GM12874 (cell line): ENCODE data around the gene HOGA1.

Source experiments
- CTCF ChIP-seq: IDR thresholded peaks from 2 replicates; pipeline ENCODE4 v1.5.1; 2011; ENCODE audit warnings: low read depth, mild to moderate bottlenecking, control low read depth, low read length, moderate library complexity; ENCODE audit not compliant: insufficient read depth

HOGA1 gene

GRCh38 chr10:97540669-97541500 lies 43.3 kb upstream of the HOGA1 start:
- TF ChIP-seq CTCF, result no peak

DNA sequence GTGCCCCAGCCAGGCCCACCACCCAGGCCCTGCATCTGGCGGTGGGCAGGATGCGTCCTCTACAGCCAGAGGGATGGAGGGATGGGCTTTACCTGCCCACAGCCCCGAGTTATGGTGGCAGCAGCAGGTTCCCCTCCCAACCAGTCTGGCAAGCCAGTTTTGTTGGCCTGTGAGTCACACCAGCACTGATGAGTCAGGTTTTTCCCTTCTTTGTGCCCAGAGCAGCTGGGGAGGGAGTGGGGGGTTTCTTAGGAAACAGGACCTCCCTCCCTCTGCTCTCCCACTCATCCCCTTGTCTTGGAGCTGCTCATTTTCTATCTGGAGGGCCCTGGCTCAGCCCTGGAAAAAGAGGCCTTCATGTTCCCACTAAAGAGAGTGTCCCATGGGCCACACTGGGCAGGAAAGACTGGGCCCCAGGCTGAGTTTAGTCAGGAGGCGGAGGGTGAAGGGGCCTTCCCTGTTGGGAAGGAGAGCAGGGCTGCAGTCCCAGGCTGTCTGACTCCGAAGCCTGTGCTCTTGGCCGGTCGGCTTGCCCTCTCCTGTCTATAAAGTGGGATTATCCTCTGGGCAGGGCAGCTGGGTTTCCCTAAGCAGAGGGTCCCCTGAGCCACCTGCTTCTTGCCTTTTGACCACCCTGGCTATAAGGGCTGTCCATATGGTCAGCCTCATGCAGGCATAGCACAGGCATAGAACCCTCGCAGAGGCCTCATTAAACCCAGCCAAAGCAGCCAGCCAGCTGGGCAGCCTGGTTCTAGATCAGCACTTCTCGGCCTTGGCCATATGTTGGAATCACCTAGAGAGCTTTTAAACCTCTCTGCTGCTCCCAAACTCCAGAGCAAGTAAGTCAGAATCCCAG lies 41.8 kb upstream of the HOGA1 start:
- TF ChIP-seq CTCF, result no peak

DNA sequence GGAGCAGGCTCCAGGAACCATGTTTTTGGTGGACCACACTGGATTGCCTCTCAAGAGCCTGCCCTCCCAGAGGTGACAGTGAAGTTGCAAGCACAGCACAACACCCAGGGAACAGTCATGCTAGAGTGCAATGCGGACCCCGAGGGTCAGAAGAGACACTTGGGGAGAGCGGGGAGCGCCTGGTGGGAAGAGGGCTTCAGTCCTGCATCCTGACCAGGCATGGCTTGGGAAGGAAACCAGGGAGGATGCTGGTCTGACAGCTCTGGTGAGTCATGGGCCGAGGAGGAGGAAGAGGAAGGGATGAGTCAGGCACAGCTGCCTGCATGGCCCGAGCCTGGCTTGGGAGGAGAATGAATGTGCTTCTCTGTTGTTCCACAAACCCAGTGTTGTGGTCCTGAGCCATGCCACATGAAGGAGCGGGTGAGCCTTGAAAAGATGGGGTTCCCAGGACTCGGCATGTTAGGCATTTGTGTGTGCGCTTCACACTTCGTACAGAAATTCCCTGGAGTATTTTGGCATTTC lies 41.1 kb upstream of the HOGA1 start:
- no peak for TF ChIP-seq CTCF

DNA sequence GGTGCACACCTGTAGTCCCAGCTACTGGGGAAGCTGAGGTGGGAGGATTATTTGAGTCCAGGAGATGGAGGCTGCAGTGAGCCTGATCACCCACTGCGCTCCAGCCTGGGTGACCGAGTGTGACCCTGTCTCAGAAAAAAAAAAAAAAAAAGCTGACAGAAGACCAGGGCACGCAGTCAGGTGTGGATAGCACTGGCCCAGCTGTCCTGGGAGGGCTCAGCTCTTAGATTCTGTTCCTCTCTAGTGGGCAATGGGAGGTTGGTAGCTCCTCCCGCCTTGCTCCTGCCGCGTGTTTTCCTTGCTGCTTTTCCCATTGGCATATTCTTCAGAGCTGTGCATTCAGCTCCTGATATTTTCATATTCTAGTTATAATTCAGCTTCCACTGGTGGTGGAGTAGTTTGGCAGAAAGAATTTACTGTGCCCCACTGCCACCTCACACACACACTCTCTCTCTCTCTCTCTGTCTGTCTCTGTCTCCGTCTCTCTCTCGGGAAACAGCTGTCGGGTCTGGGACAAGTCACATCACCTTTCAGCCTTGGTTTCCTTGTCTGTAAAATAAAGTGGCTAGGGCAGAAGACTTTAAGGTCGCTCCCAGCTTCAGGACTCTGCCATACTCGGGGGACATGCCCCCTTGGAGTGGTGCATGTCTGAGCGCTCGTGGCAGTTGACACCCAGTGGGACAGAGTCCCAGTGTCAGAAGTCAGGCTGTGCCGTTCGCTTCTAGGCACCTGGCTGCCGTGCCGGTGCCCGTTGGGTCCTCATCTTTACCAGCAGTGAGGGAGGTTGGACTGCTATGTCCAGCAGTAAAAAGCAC lies 37.5 kb upstream of the HOGA1 start:
- TF ChIP-seq CTCF, result no peak

- no peak for TF ChIP-seq CTCF
These were observed 37.0 kb upstream of the HOGA1 start for GRCh38 chr10:97547271-97547600.

GRCh38 chr10:97547962-97548361 lies 36.2 kb upstream of the HOGA1 start:
- TF ChIP-seq CTCF, result no peak

DNA sequence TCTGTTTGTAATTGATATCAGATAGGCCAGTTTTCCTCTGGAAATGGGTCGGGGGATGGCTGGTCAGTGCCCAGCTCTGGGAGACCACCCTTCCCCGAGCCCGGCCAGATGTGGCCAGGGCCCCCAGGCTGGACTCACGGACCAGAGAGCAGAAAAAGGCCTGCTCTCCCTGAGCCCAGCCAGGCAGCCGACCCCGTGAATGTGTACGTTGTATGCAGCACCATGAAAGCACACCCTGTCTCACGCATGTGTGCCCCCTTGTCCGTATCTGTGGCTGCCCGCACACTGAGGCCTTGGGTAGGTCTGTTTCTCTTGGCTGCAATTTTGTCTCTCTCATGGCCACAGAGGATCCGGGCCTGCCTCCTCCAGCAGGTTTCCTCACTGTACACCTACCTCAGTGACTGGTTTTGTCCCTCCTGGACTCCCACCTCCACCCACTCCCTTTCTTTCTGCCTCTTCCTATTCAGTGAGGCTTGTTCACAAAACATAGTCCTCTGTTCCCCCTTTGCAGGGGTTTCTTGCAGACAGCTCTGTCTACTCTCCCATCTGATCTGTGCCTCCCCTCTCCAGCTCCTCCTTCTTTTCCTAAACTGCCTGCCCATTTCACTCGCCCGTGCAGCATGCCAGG lies 35.2 kb upstream of the HOGA1 start:
- no peak for TF ChIP-seq CTCF
